HG03469 (cell line): ENCODE measurements around the gene HGFAC.
"Not testable (repeated sequence)": the region's sequence is repeated elsewhere in the genome, so short reads cannot be mapped to it uniquely, and the experiment has no call there.

Experiments
- ATAC-seq: cut with Tn5 transposase; IDR thresholded peaks from one replicate; pipeline ENCODE4 v1.9.1; 2021; ENCODE audit warnings: mild to moderate bottlenecking, moderate library complexity, moderate number of reproducible peaks; ENCODE audit not compliant: unreplicated experiment

Gene HGFAC

DNA sequence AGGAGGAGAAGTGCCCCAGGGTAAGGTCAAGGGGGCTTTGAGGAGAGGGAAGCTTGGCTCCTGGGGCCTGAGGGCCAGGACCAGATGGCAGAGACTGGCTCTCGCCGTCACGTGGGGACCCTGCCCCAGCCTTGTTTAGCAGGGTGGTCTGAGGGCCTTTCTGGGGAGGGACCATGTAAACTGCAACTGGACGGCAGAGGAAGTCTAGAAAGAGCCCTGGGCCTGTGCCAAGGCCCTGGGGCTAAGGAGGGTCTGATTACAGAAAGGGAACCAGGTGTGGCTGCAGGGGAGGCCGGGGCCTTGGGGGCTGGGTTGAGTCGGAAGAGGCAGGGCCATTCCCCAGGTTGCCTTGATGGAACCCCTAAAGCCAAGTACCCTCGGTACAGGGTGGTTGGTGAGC lies 1.8 kb upstream of the HGFAC start:
- ATAC-seq, result no peak

DNA sequence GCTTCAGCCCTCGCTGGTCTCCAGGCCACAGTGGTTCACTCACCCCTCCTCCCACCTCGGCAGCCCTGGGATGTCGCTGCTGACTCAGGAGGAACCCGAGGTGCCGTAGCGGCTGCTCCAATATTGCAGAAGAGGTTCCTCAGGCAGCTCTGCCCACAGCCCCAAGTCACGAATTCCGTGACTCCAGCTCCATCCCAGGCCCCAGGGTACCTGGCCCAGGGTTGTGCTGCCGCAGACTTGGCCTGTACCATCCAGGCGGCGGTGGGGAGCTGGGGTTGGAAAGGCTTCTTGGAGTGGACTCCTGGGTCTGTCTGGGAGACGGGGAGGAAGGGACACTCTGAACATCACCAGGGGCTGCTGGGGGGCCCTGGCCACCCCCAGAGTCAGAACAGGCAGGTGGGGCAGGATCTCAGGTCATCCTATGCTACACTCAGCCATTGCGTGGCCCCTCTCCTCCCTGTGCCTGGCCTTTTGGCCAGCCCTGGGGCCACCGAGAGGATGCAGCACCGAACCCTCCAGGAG lies 728 bp upstream of the HGFAC start:
- no peak for ATAC-seq

GRCh38 chr4:3442460-3442958 lies 741 bp downstream of the HGFAC start:
- ATAC-seq, result no peak

- no peak for ATAC-seq
These were observed 1.4 kb downstream of the HGFAC start for GRCh38 chr4:3442959-3443749.

DNA sequence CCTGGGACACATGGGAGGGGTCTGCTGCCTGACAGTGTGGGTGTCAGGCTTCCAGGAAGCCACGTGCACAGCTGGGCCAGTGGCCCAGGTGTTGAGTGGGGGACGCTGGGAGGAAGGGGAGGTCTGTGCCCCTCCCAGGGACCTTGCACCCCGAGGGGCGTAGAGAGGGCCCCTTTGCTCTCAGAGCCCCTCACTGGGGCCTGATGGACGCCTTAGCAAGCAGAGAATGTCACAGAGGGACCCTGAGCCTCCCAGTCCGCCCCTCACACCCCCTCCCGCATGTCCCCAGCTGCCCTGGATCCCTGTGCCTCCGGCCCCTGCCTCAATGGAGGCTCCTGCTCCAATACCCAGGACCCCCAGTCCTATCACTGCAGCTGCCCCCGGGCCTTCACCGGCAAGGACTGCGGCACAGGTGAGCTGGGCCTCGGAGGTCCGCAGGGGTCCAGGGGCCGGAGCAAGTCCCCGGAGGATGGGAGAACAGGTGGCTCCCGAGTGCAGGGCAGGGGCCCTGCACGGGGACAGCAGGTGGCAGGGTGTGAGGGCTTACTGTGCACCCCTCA lies 2.1 kb downstream of the HGFAC start:
- no peak for ATAC-seq

GRCh38 chr4:3444351-3445110 lies 2.8 kb downstream of the HGFAC start:
- ATAC-seq, result no peak

DNA sequence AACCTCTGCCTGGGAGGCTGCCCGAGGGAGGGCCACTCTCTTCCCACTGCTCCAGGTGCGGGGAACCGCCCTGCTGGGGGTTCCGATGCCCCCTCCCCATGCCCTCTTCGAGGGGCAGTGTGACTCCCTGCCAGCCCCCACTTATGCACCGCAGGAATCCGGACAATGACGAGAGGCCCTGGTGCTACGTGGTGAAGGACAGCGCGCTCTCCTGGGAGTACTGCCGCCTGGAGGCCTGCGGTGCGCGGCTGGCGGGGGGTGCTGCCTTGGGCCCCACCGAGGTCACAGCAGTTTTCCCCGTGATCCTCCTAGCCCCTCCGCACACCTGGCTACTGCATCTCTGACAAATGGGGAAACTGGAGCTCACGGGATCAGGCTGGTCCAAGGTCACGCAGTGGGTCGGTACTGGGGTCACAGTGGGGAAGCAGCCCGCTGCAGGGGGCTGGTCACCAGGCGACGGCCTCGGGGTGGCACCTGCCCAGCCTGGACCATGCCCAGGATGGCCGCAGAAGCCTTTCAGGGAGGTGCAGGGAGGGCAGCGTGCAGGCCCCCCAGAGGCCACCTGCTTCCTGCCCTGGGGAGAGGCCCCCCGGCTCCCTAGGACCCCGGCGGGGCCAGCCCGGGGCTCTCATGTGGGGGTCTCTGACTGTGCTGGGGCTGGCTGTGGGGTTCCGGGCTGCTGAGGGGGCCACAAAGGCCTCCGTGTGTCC lies 3.5 kb downstream of the HGFAC start:
- ATAC-seq, result no peak

GRCh38 chr4:3445829-3446545 lies 4.2 kb downstream of the HGFAC start:
- ATAC-seq, result no peak

DNA sequence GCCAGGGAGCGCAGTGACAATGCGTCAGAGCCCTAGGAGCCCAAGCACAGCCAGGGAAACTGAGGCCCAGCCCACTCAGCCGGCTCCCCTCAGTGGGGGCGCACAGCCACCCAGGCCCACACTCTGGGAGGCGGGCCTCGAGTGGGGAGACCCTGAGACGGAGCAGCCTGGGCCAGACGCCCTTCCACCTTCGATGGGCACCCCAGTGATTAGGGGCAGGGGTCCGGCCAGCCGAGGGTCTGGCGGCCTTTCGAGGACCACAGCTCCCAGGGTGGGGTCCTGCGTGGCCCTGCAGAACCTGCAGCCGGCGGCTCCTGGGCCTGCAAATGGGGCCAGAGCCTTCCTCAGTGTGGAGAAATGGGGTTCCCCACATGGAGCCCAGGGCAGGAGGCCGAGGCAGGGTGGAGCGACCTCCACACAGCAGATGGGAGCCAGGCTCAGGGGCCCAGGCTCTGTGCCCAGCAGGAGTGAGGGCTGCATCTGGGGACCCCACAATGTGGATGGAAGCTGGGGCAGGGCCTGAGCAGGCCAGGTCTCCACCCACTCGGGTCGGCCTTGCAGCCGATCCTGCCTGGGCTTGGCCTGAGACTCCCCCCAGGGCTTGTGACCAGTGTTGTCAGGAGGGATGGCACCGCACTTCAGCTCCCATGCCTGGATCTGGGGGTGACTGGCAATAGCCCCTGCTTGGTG lies 5.0 kb downstream of the HGFAC start:
- ATAC-seq, result no peak

GRCh38 chr4:3447431-3448395 lies 5.9 kb downstream of the HGFAC start:
- ATAC-seq, result no peak

DNA sequence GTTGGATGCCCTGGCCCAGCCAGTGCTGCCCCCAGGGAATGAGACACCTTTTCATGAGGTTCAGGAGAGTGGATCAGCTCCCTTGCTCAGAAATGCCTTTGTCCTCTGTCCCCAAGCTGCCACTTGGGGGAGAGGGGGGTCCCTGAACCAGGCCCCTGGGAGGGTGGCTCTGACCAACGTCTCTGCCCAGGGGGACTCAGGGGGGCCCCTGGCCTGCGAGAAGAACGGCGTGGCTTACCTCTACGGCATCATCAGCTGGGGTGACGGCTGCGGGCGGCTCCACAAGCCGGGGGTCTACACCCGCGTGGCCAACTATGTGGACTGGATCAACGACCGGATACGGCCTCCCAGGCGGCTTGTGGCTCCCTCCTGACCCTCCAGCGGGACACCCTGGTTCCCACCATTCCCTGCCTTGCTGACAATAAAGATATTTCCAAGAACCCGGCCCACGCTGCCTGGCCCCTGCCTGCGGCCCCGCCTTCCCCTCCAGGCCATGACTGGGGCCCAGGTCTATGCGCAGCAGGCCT lies 7.3 kb downstream of the HGFAC start:
- no peak for ATAC-seq

DNA sequence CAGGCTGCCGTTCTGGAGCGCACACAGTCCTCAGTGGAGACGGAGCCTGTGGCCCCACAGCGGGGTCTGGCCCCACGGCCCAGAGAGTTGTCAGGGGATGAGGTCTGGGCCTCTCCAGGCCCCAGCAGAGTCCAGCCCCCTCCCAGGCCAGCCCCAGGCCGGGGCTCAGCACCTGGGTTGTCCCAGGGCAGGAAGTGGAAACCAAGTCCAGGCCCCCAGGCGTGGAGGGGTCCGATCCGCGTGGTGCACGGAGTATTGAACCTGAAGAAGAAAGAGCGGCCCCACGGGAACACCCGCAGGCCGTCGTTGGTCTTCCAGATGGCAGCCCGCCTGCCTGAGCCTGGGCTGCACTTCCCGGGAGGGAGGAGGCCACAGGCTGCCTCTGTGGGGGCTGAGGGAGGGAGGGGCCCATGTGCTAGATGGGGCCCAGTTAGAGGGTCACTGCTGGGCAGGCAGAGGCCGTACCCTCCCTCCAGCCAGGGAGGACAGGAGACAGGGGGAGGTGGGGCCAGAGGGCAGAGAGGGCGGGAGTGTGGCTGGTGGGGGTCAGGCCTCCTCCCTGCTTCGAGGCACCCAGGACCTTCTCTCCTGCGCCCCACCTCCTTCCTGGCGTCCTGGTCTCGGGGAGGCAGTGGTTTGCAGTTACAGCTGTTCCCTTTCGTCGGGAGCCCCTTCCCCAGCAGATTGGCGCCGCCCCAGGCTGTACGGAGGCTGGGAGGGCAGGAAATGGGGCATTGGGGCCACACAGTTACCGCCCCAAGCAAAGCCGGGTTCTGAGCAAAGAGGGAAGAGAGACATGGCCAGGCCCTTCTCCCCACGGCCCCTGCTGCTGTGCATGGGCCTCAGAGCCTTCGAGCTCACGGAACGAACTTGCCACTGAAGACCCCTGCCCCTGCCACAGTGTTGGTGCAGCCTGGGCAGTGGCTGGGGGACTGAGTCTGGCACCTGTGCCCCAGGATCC lies 8.1 kb downstream of the HGFAC start:
- no peak for ATAC-seq

DNA sequence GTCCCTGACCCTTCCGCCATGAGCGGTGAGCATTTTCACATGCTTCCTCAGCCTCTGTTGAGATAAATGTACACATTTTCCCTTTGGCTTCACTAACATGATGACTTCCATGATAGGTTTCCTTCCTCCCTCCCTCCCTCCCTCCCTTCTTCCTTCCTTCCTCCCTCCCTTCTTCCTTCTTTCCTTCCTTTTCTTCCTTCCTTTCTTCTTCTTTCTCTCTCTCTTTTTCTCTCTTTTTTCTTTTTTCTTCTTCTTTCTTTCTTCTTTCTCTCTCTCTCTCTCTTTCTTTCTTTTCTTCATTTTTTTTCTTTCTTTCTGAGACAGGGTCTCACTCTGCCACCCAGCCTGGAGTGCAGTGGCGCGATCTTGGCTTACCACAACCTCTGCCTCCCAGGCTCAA lies 8.9 kb downstream of the HGFAC start:
- ATAC-seq, result no peak

DNA sequence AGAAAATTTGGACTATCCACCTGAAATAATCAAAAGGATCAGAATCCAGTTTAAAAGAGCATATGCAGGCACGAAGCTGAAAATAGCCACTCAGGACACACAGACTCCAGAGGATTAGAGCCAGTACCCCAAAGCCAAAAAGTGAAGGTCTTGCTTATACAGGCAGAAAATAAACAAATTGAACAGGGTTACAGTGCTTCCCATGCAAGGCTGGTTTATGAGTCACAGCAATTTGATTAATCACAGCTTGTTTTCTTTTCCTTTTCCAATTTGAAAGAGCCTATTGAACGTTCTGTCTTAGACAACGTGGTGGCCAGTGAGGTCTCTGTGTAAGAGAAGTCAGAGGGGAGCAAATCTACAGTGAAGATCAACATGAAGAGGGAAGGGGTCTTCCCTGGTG lies 10.2 kb downstream of the HGFAC start:
- no peak for ATAC-seq

- ATAC-seq, result no peak
These were observed 10.6 kb downstream of the HGFAC start for GRCh38 chr4:3452376-3452775.

GRCh38 chr4:3455596-3455995 lies 13.8 kb downstream of the HGFAC start:
- ATAC-seq, result not testable (repeated sequence)

DNA sequence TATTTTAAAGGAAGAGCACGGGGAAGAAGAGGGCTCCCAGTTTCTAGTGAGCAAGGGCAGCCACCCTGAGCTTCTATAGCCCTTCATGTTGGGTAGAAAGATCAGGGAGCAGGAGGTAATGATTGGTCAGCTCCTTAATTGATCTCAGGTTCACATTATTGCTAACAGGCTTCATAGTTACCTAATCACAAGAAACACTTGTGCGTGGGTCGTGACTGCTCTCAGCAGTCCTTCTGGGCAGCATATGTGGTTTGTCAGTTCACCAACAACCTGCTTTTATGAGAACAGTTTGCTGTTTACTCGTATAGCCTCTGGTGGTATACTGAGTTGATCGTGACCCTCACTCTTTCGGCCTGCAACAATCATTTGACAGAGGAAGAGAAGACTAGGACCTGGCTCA lies 16.6 kb downstream of the HGFAC start:
- no peak for ATAC-seq
